Activated CD4-positive, CD25-positive, alpha-beta regulatory T cell treated with anti-CD3 and anti-CD28 coated beads, Interleukin-2, amount 50 U/mL, for 16 hours (primary cell): ENCODE data around the gene SLC1A7.

ENCODE experiments used
- DNase-seq: peaks from one replicate; pipeline ENCODE4 v3.0.0-alpha.2; 2020; ENCODE audit warnings: low read depth, low spot score

Gene SLC1A7

DNA sequence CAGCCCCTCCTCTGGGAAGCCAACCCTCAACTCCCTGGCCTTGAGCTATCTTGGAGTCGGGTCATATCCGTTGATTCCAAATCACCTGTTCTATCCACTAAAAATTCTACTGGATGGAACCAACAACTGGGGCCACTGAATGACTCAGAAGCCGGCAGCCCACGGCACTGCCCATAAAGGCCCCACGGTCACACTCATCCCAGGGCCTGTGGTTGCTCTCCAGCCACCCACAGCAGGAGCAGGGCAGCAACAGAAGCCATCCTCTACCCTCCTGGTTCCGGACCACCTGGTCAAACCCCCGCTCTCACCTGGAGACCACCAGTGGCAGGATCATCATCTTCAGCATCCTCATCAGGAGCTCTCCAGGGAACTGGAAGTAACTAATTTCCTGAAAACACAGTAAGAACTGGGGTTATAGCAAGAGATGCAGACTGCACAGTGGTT is 8.4 kb downstream of the SLC1A7 start:
- no peak for DNase-seq

- no peak for DNase-seq
Observed at GRCh38 chr1:53133261-53134041, 9.0 kb downstream of the SLC1A7 start.

DNA sequence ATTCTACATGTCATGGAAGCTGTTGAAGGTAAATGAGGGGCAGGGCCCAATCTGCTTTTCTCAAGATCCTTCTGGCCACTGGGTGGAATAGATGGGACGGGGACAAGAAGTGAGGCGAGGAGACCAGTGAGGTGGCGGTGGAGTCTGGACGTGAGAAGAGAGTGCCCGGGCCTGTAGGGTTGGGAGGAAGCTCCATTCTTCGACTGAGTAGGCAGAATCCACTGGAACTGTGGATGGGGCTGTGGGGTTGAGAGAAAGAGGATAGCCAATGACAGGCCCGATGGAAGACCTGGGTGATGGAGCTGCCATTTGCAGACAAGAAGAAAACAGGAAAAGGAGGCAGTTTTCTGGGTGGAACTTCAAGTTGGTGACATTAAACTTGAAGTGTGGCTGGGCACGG is 10.3 kb downstream of the SLC1A7 start:
- DNase-seq: no peak

DNA sequence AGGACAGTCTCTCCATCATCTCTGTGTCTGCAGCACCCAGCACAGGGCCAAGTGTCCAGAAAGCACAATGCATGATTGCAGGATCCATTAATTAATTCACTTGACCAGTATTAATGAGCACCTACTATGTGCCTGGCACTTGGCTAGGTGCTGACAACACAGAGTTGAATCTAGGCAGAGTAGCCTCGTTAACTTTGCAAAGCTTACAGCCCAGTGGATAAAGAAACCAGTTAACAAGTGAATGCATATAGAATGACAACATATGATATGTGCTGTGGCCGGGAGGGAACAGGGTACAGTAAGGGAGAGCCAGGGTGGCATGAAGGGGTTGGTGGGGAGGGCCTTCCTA is 10.9 kb downstream of the SLC1A7 start:
- DNase-seq: no peak

GRCh38 chr1:53130878-53131589 is 11.4 kb downstream of the SLC1A7 start:
- DNase-seq: no peak

DNA sequence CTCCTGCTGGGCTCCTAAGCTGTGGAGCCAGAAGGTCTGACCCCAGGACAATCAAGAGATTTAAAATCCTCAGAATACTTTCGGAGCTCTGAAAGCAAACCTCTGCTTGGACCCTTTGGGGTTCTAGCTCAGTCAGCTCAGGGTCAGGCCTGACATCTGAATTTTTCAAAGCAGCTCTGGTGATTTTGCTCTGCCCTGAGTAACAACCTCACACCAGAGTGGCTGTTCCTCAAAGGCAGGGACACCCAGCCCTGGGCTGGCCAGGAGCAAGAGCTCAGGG is 11.9 kb downstream of the SLC1A7 start:
- no peak for DNase-seq

DNA sequence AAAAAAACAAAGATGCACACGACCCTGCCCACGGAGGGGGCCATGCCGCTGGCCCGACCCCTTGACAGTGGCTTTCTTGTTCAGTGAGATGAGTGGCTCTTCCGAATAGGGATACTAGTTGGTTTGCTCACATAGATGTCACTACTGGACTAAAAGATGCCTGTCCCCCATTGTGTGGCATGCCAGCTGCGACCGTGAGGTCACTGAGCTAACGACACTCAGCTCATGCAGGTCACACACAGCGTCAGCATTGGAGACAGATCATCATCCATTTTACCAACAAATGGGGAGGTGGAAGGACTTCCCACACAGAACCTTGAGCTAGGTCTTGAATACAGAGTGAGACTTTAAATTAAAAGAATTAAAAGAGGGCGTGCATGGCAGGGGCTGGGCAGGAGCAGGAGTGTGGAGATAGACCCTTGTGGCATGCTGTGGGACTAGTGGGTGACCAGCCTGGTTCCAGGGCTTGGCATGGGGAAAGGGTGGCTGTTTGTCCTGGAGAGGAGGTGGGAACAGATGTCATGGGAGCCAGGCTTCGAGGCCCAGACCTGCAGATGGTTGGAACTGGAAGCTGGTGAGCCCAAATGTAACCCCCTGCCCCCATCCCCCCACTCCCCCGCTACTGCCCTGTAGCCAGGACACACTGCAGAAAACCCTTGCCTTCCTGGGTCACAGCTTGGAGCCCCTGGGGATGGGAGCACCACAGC is 12.4 kb downstream of the SLC1A7 start:
- DNase-seq: no peak

- no peak for DNase-seq
Observed at GRCh38 chr1:53128401-53128800, 14.0 kb downstream of the SLC1A7 start.

DNA sequence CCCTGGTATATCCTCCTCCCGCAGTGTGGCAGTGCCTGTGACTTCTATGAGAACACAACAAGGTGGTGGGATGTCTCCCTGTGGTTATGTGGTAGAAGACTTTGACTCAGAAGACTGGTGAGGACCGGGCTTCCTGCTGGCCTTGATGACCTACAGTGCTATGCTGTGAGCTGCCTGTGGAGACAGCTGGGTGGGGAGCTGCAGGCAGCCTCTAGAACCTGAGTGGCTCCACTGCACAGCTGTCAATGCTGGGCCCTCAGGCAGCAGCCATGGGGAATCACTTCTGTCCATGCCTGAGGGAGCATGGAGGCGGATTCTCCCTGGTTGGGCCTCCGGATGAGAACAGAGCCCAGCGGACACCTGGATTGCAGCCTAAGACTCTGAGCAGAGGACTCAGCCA is 14.9 kb downstream of the SLC1A7 start:
- no peak for DNase-seq

GRCh38 chr1:53126495-53126894 is 15.9 kb downstream of the SLC1A7 start:
- DNase-seq: no peak

DNA sequence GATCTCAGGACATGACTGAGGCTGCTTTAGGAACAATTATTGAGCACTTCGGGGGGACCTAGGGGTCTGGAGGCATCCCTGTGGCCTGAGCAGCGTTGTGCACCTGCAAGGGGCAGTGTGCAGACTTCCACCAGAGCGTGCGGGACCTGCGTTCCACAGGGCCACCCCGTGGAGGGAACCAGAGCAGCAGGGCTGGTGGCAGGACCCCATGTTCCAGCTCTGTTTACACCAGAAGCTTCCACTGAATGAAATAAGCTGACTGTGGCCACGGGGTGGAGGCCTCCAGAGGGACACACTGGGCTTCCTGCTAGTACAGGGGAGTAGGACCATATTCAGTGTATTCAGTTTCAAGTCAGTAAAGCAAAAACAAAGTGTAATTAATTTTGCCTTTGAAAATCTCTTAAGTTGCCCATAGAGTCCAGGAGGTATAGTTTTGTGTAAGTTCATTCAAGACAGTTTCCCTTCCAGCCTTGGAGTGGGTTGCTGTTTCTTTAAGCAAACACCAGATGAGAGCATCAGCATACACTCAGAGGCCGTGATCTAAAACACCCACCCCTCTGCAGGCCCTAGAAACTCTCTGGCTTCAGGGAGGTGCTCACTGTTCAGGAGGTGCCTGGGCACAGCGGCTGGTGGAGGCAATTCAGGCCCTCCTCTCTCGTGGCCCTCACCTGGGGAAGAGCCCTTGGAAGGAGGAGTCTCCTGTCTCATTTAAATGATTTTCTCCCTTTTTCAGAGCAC is 16.6 kb downstream of the SLC1A7 start:
- DNase-seq: no peak

- no peak for DNase-seq
Observed at GRCh38 chr1:53125122-53125521, 17.3 kb downstream of the SLC1A7 start.

DNA sequence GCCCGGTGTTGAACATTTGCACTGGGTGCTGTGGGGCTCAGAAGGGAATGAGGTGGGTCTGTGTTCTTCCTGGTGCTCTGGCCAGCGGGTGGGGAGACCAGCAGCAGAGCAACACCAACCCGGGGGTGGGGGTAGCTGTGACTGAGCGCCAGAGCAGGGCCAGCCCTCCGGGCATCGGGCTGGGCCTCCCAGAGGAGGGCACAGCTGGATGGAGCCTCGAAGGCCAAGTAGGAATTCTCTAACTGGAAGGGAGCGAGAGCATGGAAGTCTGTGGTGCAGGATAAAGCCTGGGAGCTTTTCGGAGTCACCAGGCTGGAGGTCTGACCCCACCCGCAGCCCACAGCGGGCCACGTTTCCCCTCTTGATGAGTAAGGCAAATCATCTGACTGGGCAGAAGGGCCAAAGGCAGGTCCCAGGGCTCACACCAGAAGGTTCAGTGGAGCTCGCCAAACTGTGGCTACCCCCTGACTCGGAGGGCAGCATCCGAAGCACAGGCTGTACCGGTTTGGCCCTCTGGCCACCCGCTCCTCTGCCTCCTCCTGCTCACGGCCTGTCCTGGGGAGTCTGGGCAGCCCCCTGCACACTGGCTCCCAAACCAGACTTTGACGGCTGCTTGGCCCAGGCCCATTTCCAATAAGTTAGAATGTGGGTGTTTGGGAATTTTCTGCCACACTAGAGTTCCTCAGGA is 18.8 kb downstream of the SLC1A7 start:
- no peak for DNase-seq

DNA sequence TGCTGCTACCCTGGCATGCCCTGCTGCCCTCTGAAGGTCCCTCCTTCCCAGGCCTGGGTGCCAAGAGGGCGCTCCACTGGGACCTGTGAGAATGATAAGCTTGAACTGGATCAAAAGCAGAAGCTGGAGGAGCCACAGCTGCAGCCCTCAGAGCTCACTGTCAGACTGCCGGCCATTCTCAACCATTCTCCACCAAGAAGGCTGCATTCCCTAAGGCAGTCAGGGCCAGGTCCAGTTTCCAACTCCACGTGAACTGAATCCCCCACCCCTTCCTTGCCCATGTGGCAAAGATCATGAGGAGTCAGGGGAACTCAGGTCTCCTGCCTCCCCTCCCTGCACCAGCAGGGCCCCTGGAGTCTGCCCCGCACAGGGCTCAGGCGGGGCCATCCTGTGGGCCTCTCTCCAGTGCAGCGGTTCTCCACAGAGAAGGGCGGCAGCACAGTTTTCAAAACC is 19.5 kb downstream of the SLC1A7 start:
- DNase-seq: no peak

- DNase-seq: no peak
Observed at GRCh38 chr1:53122201-53122885, 20.1 kb downstream of the SLC1A7 start.

GRCh38 chr1:53121319-53122172 is 20.9 kb downstream of the SLC1A7 start:
- DNase-seq: no peak

GRCh38 chr1:53120659-53121058 is 21.8 kb downstream of the SLC1A7 start:
- DNase-seq: no peak

DNA sequence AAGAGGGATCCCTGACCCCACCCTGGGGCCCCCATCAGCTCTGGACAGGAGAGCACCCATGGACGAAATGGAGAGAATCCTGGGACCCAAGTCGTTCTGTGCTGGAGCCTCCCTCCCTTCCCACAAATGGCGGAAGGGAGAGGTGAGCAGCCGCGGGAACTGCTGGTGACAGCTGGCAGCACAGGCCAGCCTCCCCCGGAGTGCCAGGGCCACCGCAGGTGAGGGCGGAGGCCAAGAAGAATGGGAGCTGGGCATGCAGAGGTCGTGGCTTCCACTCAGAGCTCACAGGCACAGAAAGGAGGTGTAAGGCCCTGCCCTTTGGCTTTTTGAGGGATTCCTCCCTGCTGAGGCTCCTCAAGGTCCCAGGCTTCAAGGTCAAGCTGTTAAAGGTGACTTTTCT is 24.6 kb downstream of the SLC1A7 start:
- no peak for DNase-seq

- DNase-seq: no peak
Observed at GRCh38 chr1:53116933-53117600, 25.4 kb downstream of the SLC1A7 start.
